H1 (cell line): ENCODE measurements around the gene OPCML. TPM values are rescaled to one million over a fixed set of nuclear protein-coding genes. Genes with fewer than 3 reads are reported as not detected.

ENCODE experiments used
- CTCF ChIA-PET: fragments of 300-600 bp; sonication (Branson Sonifier 250); formaldehyde crosslinking; loops from one replicate; lab custom pipeline; 2021; ENCODE audit not compliant: partially characterized antibody; lab: Charles Lee
- POLR2A ChIA-PET: fragments of 300-600 bp; sonication (Branson Sonifier 250); formaldehyde crosslinking; loops from one replicate; lab custom pipeline; 2021; ENCODE audit warnings: inconsistent platforms; ENCODE audit not compliant: partially characterized antibody; lab: Charles Lee
- DNase-seq, 2 experiments: peaks; one replicate each; pipeline versions ENCODE4 v3.0.0 to v3.0.0-alpha.2; 2010 to 2022; ENCODE audit warnings: low spot score in 2 of 2, low read depth in 1 of 2, mixed read lengths in 1 of 2
- FAIRE-seq: peaks from 2 replicates; lab custom pipeline; 2011; peaks lifted over from hg19 to GRCh38; lab: Jason Lieb, UNC
- H2AFZ ChIP-seq: 2 replicates; pipeline ENCODE4 v1.8.1; 2012; ENCODE audit warnings: low read length, inconsistent platforms
- H2AK5ac ChIP-seq: 2 replicates; pipeline ENCODE4 v1.6.1; 2013; ENCODE audit warnings: low read depth, low read length
- H2BK120ac ChIP-seq: replicated peaks from 2 replicates; pipeline ENCODE3; 2013; ENCODE audit warnings: low read depth, low read length, inconsistent platforms
- H2BK12ac ChIP-seq: 2 replicates; pipeline ENCODE4 v1.6.1; 2013; ENCODE audit warnings: low read depth, low read length
- H2BK15ac ChIP-seq: 2 replicates; pipeline ENCODE4 v1.6.1; 2013; ENCODE audit warnings: low read length
- H2BK20ac ChIP-seq: 2 replicates; pipeline ENCODE4 v1.6.1; 2013; ENCODE audit warnings: low read length
- H2BK5ac ChIP-seq: 2 replicates; pipeline ENCODE4 v1.6.1; 2013; ENCODE audit warnings: low read depth, low read length
- H3K14ac ChIP-seq: 2 replicates; pipeline ENCODE4 v1.6.1; 2013; ENCODE audit warnings: inconsistent platforms; ENCODE audit not compliant: insufficient read length
- H3K18ac ChIP-seq: 2 replicates; pipeline ENCODE4 v1.6.1; 2013; ENCODE audit warnings: low read length; ENCODE audit errors: extremely low read depth
- H3K23ac ChIP-seq: 2 replicates; pipeline ENCODE4 v1.6.1; 2013; ENCODE audit warnings: inconsistent platforms; ENCODE audit not compliant: insufficient read length
- H3K23me2 ChIP-seq: 2 replicates; pipeline ENCODE4 v1.6.1; 2013; ENCODE audit warnings: low read depth, low read length
- H3K27ac ChIP-seq: 2 replicates; pipeline ENCODE4 v1.6.1; 2011; ENCODE audit warnings: low read depth, low read length, inconsistent platforms
- H3K27me3 ChIP-seq, 4 experiments: replicated peaks in 1 of 4; 1 replicate in 1 of 4; 2 replicates in 3 of 4; pipeline versions ENCODE4 v1.6.1 to v1.8.1; 2011 to 2013; ENCODE audit warnings: low read length in 3 of 4, mild to moderate bottlenecking in 3 of 4, inconsistent platforms in 2 of 4, mixed read lengths in 2 of 4, moderate library complexity in 1 of 4; ENCODE audit not compliant: control insufficient read depth in 3 of 4, insufficient read depth in 3 of 4; ENCODE audit errors: extremely low read depth in 1 of 4
- H3K36me3 ChIP-seq, 4 experiments: 2 replicates each; pipeline versions ENCODE4 v1.6.1 to v1.8.1; 2011 to 2013; ENCODE audit warnings: mild to moderate bottlenecking in 4 of 4, low read length in 3 of 4, moderate library complexity in 2 of 4, control low read depth in 1 of 4, inconsistent platforms in 1 of 4; ENCODE audit not compliant: insufficient read depth in 4 of 4, control insufficient read depth in 2 of 4
- H3K4ac ChIP-seq: replicated peaks from 2 replicates; pipeline ENCODE3; 2013; ENCODE audit warnings: low read length, low read depth, mixed read lengths, inconsistent platforms; ENCODE audit not compliant: insufficient read length
- H3K4me1 ChIP-seq, 4 experiments: replicated peaks in 1 of 4; 1 replicate in 1 of 4; 2 replicates in 3 of 4; pipeline versions ENCODE4 v1.6.1 to v1.8.1; 2011 to 2013; ENCODE audit warnings: low read length in 3 of 4, inconsistent platforms in 2 of 4, mixed read lengths in 1 of 4; ENCODE audit not compliant: insufficient read depth in 4 of 4, control insufficient read depth in 3 of 4
- H3K4me2 ChIP-seq, 2 experiments: 2 replicates each; pipeline versions ENCODE4 v1.6.1 to v1.8.1; 2011 to 2013; ENCODE audit warnings: low read depth in 2 of 2, low read length in 2 of 2, control low read depth in 1 of 2, inconsistent platforms in 1 of 2, mild to moderate bottlenecking in 1 of 2; ENCODE audit not compliant: insufficient read depth in 1 of 2
- H3K4me3 ChIP-seq, 4 experiments: fragments of 200-600, 300-600 bp in 1 of 4; sonication (generic), shearing (Covaris generic), sonication (Bioruptor Twin) in 1 of 4; 2 replicates each; pipeline versions ENCODE4 v1.5.1 to v1.8.1; 2011 to 2016; ENCODE audit warnings: low read length in 4 of 4, low read depth in 3 of 4, control low read depth in 2 of 4, inconsistent platforms in 2 of 4, mild to moderate bottlenecking in 2 of 4, mixed read lengths in 1 of 4, moderate library complexity in 1 of 4; ENCODE audit not compliant: insufficient read depth in 2 of 4; ENCODE audit errors: extremely low read depth in 1 of 4
- H3K56ac ChIP-seq: replicated peaks from 2 replicates; pipeline ENCODE3; 2013; ENCODE audit warnings: low read depth, mild to moderate bottlenecking, mixed read lengths, low read length, inconsistent platforms; ENCODE audit not compliant: insufficient read length
- H3K79me1 ChIP-seq: 2 replicates; pipeline ENCODE4 v1.6.1; 2013; ENCODE audit warnings: low read depth, low read length, control low read depth
- H3K79me2 ChIP-seq, 2 experiments: 2 replicates each; pipeline versions ENCODE4 v1.6.1 to v1.8.1; 2012 to 2013; ENCODE audit warnings: low read length in 2 of 2, mild to moderate bottlenecking in 2 of 2, inconsistent platforms in 1 of 2; ENCODE audit not compliant: insufficient read depth in 2 of 2, control insufficient read depth in 1 of 2
- H3K9ac ChIP-seq, 4 experiments: replicated peaks in 1 of 4; 1 replicate in 1 of 4; 2 replicates in 3 of 4; pipeline versions ENCODE4 v1.6.1 to v1.8.1; 2011 to 2013; ENCODE audit warnings: low read depth in 3 of 4, low read length in 3 of 4, control low read depth in 2 of 4, mild to moderate bottlenecking in 2 of 4, moderate library complexity in 2 of 4, inconsistent platforms in 1 of 4; ENCODE audit errors: extremely low read depth in 1 of 4
- H3K9me3 ChIP-seq, 2 experiments: 2 replicates each; pipeline versions ENCODE4 v1.6.1 to v1.8.1; 2012 to 2013; ENCODE audit warnings: mild to moderate bottlenecking in 2 of 2, moderate library complexity in 2 of 2, control low read depth in 1 of 2, inconsistent platforms in 1 of 2, low read depth in 1 of 2, low read length in 1 of 2, mixed read lengths in 1 of 2; ENCODE audit not compliant: insufficient read depth in 2 of 2
- H4K20me1 ChIP-seq, 2 experiments: replicated peaks in 1 of 2; 2 replicates each; pipeline versions ENCODE3 to v1.8.1; 2011 to 2013; ENCODE audit warnings: inconsistent platforms in 2 of 2, low read length in 2 of 2, mild to moderate bottlenecking in 1 of 2; ENCODE audit not compliant: insufficient read depth in 2 of 2, control insufficient read depth in 1 of 2
- H4K5ac ChIP-seq: 2 replicates; pipeline ENCODE4 v1.6.1; 2013; ENCODE audit warnings: low read length, low read depth, mixed read lengths, inconsistent platforms; ENCODE audit not compliant: insufficient read length
- H4K8ac ChIP-seq: 2 replicates; pipeline ENCODE4 v1.8.0; 2013; ENCODE audit warnings: mild to moderate bottlenecking, moderate library complexity, low read length, inconsistent platforms; ENCODE audit not compliant: insufficient read depth; ENCODE audit errors: extremely low read depth
- H4K91ac ChIP-seq: replicated peaks from 2 replicates; pipeline ENCODE3; 2013; ENCODE audit warnings: low read length, mixed read lengths, inconsistent platforms; ENCODE audit not compliant: insufficient read length
- CBX8 ChIP-seq: fragments of 300-800, 300-1000 bp; sonication (generic); IDR thresholded peaks from 2 replicates; pipeline ENCODE4 v1.7.1; 2016; ENCODE audit warnings: low read depth, low read length, borderline replicate concordance
- KDM4A ChIP-seq: IDR thresholded peaks from one replicate; pipeline ENCODE4 v1.7.1; 2012; ENCODE audit warnings: low read depth, mild to moderate bottlenecking, moderate library complexity, low read length, inconsistent platforms; ENCODE audit not compliant: severe bottlenecking
- ZNF274 ChIP-seq: IDR thresholded peaks from 2 replicates; pipeline ENCODE4 v1.7.0; 2012; ENCODE audit warnings: low read length, borderline replicate concordance; ENCODE audit errors: extremely low read depth
- WGBS, 2 experiments: shearing (Covaris generic) in 1 of 2; methylation state at CpG; one replicate each; pipeline versions ENCODE4 v1.1.6 to v1.1.7; 2013 to 2015; ENCODE audit warnings: low lambda C conversion rate in 2 of 2, mixed read lengths in 2 of 2, inconsistent platforms in 1 of 2, low coverage in 1 of 2, missing lambda C conversion rate in 1 of 2; ENCODE audit not compliant: insufficient replicate concordance in 2 of 2, insufficient coverage in 1 of 2, insufficient read length in 1 of 2; ENCODE audit errors: extremely low coverage in 1 of 2, missing lambda C conversion rate in 1 of 2; 5-methylcytosine and 5-hydroxymethylcytosine counted together
- polyA plus RNA-seq, 7 experiments: library from polyadenylated mRNA; depleted of rRNA in 3 of 7; stranded (reverse) in 5 of 7; unstranded in 2 of 7; fragments of >200 nt in 5 of 7; fragments of 200-250 nt in 2 of 7; gene quantifications; 1 replicate in 5 of 7; 2 replicates in 1 of 7; 4 replicates in 1 of 7; pipeline versions ENCODE4 v1.2.1 to v1.2.3, GENCODE V29; 2011 to 2013; ENCODE audit warnings: missing spikeins in 2 of 7, mixed read lengths in 2 of 7
- total RNA-seq: library from RNA; stranded (reverse); fragmentation: NEBNext Ultra II Directional; extraction: Animal tissue kit (Norgen Biotek cat#: 25700); gene quantifications from 2 replicates; pipeline ENCODE4 v1.2.1, GENCODE V29; 2021

The OPCML gene
- total and polyA plus RNA-seq, 2 of the 8 experiments (the other 6 are each of a cell fraction or from before 2014, with no cell fraction given) = 2.3 to 3.1 TPM

DNA sequence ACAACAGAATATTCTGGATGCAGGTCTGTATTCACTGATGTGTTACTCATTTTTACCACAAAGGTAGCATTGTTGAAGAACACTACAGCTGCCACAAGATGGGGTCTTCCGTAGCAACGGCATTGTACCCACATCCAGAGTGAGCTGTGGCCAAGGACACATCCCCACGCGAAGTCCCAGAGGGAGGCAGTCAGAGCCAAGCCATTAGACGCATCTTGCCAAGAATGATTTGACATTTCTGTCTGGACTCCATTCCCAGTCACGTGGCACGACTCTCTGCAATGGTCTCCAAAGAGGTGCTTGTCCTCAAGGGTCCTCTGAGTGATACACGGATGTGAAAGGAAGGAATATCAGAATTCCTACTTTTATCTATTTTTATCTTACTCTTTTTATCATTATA lies 15.5 kb downstream of the OPCML start:
- Histone ChIP-seq H3K56ac (no peak overlapping the region), H3K79me2 (no peaks in the 10 kb centered on the region), H2BK120ac (no peak overlapping the region), H3K23ac (no peak overlapping the region), H3K4me2 (no peak overlapping the region), H3K27me3 (peaks cover 0 to 2% (median under 1%) of the 10 kb centered on the region in 4 experiments; a peak in 1 of 7 replicates), H2AFZ (no peak overlapping the region), H2BK12ac (no peak overlapping the region), H3K4ac (no peak overlapping the region), H3K18ac (no peak overlapping the region), H3K27ac (no peak overlapping the region), H2AK5ac (no peak overlapping the region), H3K9ac (no peak overlapping the region), H4K20me1 (peaks cover 0 to 1% of the 10 kb centered on the region in 2 experiments), H2BK15ac (no peak overlapping the region), H4K5ac (no peak overlapping the region), H4K91ac (no peak overlapping the region), H3K23me2 (peaks cover 4% of the 10 kb centered on the region; the same call in 1 of the 2 replicates), H3K4me3 (no peak overlapping the region), H2BK20ac (no peak overlapping the region), H2BK5ac (no peak overlapping the region), H3K4me1 (peaks cover 2 to 6% (median 4%) of the 10 kb centered on the region in 4 experiments; a peak in 4 of 7 replicates), H3K9me3 (no peaks in the 10 kb centered on the region), H4K8ac (no peak overlapping the region), H3K14ac (no peak overlapping the region), H3K79me1 (peaks cover 2% of the 10 kb centered on the region), H3K36me3 (no peaks in the 10 kb centered on the region; a peak in 1 of 8 replicates)
- DNase-seq (no peak), FAIRE-seq (no peak)
- ChIA-PET POLR2A (no interaction called here), CTCF (interaction anchor here (0.6 to 1.4 kb wide), 3 partner anchors 21 to 354 kb away, joined by 3 to 6 read pairs (median 6); no protein-coding TSS in a partner anchor)
- 89% methylated on average over 8 of the region's 8 CpGs; no CpG with 5 or more reads in 1 of the 2 experiments for WGBS, 2 experiments
- TF ChIP-seq KDM4A = no peak
- TF ChIP-seq ZNF274 = no peak
- no peak for TF ChIP-seq CBX8
- TF ChIP-seq, all 59 proteins: peak for 0
